Head of caudate nucleus (tissue), 42 donors: Measurements from ENCODE around the gene MAST4.
A peak's percentile ranks its signal among the peaks of the same experiment; 100 is the strongest.

ENCODE experiments used
- DNase-seq, 42 donors: peaks; one replicate each; pipeline versions ENCODE4 v3.0.0 to v3.0.0-alpha.2; 2020 to 2021; ENCODE audit warnings: mixed read lengths in 7 of 42
- intact Hi-C: fragments of 100-400 bp; cut with DNase I; formaldehyde crosslinking; loops from one replicate; pipeline ENCODE4 v1.15.0; 2022

MAST4 gene

GRCh38 chr5:66597183-66597757 lies 1.1 kb downstream of the MAST4 start:
- intact Hi-C loops: no loop called here
- DNase-seq: peak in 39 of 42 donors; percentile 10 to 69 (median 38)

DNA sequence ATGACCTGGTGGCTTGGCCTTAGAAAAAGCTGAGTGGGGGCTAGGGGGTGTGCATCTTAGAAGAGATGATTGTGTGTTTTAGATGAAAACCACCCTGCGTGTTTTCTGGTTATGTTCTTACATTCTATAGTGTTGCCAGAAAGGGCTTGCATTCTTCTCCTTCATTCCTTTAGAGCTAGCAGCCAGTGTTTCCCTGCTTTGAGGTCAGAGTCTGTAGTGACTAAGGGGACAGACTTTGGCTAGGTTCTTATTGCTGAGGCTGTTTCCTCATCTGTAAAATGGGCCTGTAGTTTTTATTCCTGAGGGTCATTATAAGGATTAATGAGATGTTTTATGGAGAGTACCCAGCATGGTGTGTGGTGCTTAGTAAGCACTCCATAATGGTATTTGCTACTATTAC lies 6.4 kb downstream of the MAST4 start:
- intact Hi-C loops: no loop called here
- no peak for DNase-seq

GRCh38 chr5:66603164-66603563 lies 7.0 kb downstream of the MAST4 start:
- no peak for DNase-seq
- intact Hi-C loops: no loop called here

- no peak for DNase-seq
- intact Hi-C loops: no loop called here
These were observed 7.7 kb downstream of the MAST4 start for GRCh38 chr5:66603881-66604280.

DNA sequence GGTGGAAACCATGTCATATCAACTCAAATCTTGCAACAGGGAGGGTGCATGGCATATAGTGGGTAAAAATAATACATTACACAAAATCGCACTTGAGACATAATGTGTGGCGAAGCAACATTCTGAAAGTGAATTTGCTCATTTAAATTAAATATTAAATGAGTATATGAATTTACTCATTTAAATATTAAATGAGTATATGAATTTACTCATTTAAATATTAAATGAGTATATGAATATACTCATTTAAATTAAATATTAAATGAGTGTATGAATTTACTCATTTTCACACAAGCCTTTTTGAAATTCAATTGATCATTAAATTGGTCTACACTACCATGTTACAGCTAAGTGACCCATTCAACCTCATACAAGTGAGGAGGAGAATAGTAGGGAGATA lies 10.5 kb downstream of the MAST4 start:
- intact Hi-C loops: no loop called here

GRCh38 chr5:66608501-66608900 lies 12.3 kb downstream of the MAST4 start:
- intact Hi-C loops: no loop called here
- no peak for DNase-seq

More for the DNA sequence above, 10.5 kb downstream of the MAST4 start:
- no peak for DNase-seq

- intact Hi-C loops: no loop called here
These were observed 13.4 kb downstream of the MAST4 start for GRCh38 chr5:66609615-66610014.

DNA sequence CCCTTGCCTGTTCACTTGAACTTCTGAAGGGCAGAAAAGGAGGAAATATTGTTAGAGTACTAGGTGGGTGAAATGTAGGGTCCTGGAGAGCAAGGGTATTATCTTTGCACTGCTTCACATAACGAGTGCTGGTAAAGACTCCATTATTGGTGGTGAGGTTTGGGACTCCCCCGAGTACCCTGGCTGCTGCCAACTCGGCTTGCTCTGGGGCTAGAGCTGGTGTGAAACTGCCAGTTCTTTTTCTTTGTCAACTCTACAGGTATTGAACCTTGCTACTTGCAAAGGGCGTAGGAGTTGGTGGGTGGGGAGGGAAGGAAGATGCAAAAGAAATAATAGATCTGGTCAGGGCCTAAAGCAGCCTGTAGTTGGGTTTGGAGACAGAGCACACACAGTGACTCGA lies 16.0 kb downstream of the MAST4 start:
- DNase-seq: no peak
- intact Hi-C loops: no loop called here

More at GRCh38 chr5:66609615-66610014, 13.4 kb downstream of the MAST4 start:
- no peak for DNase-seq

DNA sequence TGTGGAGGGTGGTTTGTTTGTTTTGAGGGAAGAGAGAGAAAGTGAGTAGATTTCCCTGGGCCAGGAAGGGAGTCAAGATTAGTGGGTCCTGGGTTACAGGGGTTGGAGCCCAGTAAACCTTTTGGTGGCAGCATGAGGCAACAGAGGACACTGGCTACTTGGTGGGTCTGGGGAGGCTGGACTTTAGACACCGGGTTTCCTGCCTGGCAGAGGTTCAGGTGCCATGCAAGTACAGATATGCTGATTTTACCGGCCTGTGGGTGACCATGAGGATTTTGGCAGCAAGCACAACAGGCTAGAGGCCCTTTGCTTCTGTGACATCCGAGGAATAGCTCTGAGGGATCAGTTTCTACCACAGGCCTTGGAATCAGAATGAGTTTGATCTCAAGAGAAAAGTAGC lies 18.9 kb downstream of the MAST4 start:
- intact Hi-C loops: no loop called here
- DNase-seq: no peak

GRCh38 chr5:66615894-66616293 lies 19.7 kb downstream of the MAST4 start:
- intact Hi-C loops: no loop called here
- no peak for DNase-seq

DNA sequence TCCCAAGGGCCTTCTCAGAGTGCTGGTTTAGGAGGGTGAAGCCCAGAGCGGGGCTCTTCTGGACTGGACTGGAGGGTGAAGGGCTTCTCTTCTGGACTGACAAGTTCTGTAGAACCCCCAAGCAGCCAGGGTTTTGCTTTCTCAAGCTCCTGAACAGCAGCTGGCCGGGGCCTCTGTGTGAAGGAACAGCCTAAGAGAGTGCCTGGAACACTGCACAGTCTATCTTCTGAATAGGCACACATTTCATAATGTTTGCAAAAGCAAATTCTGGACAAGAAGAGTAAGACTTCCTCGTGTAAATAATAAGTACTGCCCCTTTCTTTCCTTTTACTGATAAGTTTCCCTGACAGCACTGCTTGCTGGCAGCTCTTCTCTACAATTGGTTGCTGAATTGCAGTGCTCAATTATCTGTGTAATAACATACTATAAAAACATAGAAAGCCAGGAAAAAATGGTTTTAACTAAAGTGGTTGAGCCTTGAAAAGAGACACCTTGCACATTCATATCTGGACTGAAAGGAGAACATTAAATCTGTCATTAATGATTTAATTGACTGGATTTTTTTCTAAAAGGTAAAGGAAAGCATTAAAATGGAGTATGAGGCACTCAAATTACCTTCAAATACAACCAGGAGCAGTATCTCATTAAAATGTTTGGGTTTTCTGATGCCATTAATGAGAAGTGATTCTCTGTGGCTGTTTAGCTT lies 20.5 kb downstream of the MAST4 start:
- intact Hi-C loops: no loop called here
- no peak for DNase-seq

DNA sequence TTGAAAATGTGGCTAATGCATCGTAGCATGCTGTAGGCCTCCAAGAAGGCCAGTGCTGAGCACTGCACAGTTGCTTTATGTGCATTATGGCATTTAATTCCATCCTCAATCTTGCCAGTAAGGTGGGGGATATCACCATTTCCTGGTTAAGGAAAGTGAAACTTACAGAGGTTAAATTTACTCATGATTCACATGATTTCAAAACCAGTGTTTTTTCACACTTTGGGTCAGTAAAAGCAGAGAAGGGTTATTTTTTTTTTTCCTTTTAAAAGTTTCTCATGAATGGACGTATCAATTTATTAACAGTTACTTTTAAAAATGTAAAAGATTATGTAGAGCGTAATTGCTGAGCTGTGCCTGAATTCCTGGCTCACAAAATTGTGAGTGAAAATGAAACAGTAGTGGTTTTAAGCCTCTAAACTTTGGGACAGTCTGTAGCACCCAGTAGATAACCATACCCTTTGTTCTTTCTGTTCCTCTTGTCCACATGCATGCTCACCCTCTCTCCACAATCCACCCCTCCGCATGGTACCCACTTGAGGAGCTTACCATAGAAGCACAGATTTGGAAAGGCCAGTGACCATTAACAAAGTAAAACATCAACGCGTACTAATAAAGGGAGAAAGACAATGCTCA lies 21.2 kb downstream of the MAST4 start:
- no peak for DNase-seq
- intact Hi-C loops: no loop called here

DNA sequence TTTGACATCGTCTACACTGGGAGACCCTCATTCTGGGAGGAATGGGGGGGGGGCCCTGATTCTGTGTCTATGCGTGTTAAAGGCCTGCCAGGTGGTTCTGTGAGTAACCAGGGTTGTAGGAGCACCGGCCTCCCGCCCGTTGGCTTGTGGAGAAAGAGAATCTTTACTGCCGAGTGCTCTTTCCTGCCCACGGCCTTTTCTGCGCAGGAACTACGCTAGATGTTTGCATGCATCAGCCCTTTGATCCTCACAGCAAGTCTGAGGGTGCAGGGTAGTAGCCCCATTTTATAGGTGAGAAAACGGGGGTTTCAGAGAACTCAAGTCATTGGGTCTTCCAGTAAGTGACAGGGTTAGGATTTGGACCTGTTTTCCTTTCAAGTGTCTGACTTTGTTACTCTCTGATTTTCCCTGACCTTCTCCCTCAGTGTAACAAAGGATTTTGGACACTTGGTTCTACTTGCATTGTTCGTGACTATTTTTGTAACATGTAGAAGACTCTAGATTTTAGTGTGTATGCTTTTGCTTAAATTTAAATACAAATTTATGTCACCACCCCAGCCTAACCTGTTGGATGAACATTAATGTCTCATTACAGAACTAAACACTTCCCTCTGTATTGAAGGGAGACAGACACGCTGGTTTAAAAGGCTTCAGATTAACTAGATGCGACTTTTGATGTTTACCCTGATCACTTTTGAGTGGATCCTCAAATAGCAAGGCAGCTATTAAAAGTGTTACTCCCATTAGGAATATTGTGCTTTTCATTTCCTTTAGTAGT lies 22.0 kb downstream of the MAST4 start:
- no peak for DNase-seq
- intact Hi-C loops: no loop called here

DNA sequence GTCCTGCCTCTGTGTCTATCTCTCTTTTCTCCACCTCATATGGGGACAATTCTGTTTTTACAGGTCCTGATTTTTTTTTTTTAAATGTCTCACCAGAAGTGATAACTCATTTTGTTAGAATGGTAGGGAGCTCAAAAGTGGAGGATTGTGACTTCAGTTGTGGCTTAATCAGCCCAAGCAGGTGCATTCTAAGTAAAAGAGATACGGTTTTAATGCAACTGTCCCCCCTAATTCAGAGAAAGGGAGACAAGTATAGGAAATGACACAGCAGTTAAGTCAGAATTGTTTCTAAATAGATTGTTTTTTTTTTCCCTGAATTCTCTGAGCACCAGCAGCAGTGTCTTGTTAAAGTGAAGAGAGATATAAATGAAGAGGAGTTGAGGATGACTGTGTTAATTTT lies 24.5 kb downstream of the MAST4 start:
- intact Hi-C loops: no loop called here
- no peak for DNase-seq

DNA sequence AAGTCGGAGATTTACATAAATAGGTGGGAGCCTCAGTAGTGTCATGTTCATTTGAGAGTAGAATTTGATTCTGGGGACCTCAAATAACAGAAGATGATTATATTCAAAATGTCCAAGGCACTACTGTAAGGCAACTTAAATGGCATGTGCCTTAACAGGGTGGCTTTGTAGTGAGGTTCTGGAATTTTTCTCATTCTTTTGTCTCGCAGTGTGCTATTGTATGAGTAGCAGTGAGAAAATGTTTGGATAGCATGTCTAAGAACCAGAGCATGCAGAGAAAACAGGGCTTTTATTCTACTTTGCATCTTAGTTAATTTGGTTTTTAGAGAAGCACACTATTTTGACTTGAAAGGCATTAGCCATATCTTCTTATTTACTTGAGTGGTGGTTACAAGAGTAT lies 25.0 kb downstream of the MAST4 start:
- DNase-seq: no peak
- intact Hi-C loops: no loop called here

GRCh38 chr5:66621736-66622135 lies 25.5 kb downstream of the MAST4 start:
- intact Hi-C loops: no loop called here
- no peak for DNase-seq

- DNase-seq: no peak
- intact Hi-C loops: no loop called here
These were observed 32.4 kb downstream of the MAST4 start for GRCh38 chr5:66628561-66628960.

GRCh38 chr5:66629446-66629845 lies 33.3 kb downstream of the MAST4 start:
- no peak for DNase-seq
- intact Hi-C loops: no loop called here

DNA sequence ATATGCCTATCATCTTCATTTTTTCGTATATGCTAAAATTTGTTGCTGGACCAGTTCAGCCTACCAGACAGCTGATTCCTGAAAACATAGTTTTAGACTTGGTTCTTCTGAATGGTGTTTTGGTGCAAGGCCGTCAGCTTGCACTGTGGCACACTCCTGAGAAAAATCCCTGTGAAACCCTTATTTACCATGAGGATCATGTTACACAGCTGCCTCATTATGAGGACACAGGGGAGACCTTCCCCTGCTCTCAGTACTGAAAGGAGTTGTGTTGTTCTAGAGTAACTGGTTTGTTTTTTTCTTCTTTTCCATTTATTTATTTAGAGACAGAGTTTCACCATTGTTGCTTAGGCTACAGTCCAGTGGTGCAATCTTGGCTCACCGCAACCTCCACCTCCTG lies 37.6 kb downstream of the MAST4 start:
- no peak for DNase-seq
- intact Hi-C loops: no loop called here

GRCh38 chr5:66634601-66635000 lies 38.4 kb downstream of the MAST4 start:
- intact Hi-C loops: no loop called here
- no peak for DNase-seq
